ENCODE measurements around the gene CARD10.

The CARD10 gene

GRCh38 chr22:37525746-37526350 lies 6.6 kb upstream of the CARD10 start:
- no peak for DNase-seq

GRCh38 chr22:37525073-37525745 lies 6.0 kb upstream of the CARD10 start:
- no peak for DNase-seq

DNA sequence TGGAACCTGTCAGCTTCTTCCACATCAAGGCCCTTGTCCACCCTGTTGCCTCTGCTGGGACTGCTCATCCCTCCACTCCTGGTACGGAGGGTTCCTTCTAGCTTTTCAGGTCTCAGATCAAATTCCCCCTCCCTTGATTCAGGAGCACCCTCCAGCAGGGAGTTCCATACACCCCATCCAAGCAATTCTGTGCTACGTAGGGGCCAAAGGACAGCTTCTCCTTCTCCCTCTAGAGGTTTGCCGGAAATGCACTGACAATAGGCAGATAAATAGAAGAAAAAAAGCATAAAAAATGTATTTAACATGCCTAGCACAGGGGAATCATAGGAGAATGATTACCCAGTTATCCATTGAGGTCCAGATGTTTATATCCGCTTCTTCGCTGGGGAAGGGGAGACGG lies 3.3 kb upstream of the CARD10 start:
- DNase-seq, result no peak

DNA sequence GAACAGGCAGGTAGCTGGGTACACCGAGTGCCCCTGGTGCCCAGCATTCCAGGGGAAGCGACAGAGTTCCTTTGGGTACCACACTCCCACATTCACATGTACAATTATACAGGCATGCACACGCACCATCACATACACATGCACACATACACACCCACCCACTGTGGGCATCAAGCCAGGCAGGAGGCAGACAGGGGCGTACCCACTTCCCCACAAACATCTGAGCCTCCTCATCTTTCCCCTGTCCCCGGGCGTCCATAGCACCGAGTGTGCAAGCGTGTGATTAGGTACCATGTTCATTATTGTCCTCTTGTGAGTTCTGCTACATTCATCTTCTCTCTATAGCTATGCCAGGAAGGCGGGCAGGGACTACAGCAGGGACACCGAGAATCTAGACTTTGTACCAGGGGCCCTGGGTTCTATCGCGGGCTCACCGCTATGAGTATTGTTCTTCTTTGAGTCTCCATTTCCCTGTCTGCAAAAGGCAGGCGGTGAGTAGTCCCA lies 2.1 kb upstream of the CARD10 start:
- no peak for DNase-seq

DNA sequence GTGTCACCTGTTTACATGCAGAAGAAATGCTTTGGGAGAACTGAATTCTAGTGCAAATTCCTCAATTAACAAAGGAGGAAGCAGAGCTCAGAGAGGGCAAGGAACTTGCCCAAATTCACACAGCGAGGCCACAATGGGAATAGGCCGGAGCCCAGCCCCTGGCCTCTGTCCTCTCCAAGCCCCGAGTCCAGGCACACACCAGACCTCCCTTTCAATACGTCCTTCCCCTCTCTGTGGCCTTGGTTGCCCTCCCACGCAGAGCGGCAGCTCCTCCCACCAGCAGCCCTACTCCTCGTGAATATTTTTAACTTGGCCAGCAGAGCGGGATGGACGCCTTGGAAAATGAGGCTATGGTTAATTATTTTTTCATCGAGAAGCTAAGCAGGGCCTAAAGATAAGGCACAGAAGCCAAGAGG lies 1.6 kb upstream of the CARD10 start:
- no peak for DNase-seq

- no peak for DNase-seq
These were observed 527 bp downstream of the CARD10 start for GRCh38 chr22:37518509-37519267.

- no peak for DNase-seq
These were observed 1.3 kb downstream of the CARD10 start for GRCh38 chr22:37517826-37518450.

DNA sequence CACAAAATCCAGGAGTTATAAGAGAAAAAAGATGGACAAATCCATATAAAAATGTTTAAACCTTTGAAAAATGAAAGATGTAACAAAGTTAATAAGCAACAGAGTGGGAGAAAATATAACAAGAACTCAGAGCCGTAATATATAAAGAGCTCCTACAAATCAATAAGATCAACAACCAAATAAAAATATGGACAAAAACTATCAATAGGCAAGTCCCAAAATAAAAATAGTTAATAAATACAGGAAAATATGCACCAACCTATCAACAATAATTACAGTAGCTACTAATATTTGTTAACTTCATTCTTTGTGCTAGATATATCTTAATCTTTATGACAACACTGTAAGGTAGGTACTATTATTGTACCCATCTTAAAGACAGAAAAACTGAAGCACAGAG lies 2.8 kb downstream of the CARD10 start:
- no peak for DNase-seq

DNA sequence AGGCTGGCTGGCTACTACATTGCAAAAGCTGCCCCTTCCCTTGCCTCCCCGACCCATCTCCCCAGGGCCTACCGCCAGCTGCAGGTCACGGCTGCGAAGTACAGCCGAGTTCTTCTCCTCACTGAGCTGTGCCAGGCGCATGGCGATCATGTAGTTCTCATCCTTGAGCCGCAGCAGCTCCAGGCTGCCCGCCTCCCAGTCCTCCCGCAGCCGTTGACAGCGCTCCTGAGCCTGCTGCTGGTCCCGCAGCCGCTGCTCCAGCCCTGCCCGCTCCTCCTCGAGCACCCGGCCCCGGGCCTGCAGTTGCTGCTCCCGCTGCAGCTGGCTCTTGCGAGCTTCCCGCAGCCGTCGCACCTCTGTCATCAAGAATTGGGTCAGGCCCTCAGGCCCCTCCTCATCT lies 3.3 kb downstream of the CARD10 start:
- no peak for DNase-seq

DNA sequence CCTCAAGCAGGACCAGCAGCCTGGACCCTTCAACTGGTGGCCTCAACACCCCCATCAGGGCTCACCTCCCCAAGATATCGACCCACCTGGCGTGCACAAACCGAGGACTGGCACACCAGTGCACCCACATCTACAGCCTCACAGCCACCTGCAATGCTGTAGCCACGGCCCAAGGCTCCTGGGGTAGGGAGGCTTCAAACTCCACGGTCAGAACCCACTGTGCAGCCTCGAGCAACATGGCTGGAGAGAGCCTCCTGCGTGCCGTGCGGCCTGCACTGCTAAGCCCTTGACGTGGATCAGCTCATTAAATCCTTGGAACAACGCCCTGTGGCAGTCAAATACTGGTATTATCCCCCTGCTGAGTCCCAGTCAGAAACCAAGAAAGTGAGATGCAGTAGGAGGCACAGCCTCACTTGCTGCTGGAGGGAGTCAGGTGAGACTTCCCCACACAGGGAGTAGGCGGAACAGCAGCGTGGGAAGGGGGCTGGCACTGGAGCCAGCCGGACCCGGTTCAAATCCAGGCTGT lies 4.6 kb downstream of the CARD10 start:
- no peak for DNase-seq

- DNase-seq, result no peak
These were observed 7.7 kb downstream of the CARD10 start for GRCh38 chr22:37511395-37512104.

- DNase-seq, result no peak
These were observed 9.1 kb downstream of the CARD10 start for GRCh38 chr22:37510091-37510490.

DNA sequence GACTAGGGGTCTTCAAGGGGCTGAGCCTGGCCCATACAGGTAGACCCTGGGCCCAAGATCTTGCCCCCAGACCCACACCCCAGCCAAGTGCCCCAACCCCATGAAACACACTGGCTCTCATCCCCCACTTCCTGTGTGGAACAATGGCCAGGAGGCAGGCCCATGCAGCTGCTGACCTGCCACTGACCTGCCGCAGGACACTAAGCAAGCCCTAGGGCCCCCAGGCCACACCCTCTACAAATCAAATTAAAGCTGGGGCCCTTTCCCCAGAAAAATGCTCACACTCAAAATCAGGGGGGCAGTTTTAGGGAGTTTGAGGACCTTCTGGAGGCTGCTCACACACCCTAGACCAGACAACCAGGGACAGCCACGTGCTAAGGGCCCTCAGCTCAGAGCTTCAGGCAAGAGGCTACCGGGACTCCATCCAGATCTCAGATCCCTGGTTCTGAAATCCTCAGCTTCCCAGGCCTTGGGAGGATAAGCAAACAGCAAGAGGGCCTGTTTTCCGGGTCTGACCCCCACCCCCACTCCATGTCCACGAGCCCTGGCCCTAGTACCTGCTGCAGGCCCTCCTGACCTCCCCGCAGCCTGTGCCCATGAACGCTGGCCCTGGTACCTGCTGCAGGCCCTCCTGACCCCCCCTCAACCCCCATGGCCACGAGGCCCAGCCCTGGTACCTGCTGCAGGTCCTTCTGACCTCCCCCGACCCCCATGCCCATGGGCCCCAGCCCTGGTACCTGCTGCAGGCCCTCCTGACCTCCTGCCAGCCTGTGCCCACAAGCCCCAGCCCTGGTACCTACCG lies 10.0 kb downstream of the CARD10 start:
- no peak for DNase-seq

DNA sequence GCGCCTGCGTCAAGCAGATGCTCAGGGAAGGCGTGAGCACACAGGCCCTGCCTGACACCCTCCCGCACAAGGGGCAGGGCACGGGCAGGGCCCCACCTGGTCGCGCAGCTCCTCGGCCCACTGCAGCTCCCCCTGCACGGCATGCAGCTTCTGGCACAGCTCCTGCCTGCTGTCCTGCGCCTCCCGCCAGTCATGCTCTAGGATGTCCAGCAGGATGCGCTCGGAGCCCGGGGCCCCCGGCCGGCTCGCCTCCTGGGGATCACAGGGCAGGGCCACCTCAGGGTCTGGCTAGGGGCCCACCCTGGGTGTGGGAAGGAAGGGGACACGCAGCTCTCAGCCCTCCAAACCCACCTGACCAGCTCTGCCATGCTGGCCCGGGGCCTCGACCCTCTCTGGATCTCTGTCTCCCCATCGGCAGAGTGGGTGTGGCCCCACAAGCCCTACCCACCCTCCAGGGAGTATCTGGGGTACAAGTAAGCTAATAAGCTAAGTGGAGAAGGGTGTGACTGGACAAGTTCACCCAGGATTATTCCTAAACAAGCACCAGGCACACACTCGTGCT lies 10.7 kb downstream of the CARD10 start:
- DNase-seq, result no peak

DNA sequence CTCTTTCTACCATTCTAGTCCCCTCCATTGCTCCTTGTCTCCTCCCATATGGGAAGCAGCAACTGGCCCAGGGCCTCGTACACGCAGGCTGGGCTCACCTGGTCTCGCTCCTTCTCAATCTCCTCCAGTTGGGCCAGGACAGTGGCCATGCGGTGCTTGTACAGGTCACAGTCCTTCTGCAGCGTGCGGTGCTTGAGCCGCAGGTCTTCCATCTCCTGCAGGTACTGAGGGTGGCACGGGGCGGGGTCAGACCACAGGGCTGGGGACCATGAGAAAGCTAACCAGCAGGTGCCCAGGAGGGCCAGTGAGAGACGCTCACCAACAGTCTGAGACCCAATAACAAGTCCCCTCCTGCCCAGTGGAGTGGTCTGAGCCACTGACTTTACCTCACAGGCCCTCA lies 11.5 kb downstream of the CARD10 start:
- no peak for DNase-seq

- no peak for DNase-seq
These were observed 13.2 kb downstream of the CARD10 start for GRCh38 chr22:37505989-37506388.

DNA sequence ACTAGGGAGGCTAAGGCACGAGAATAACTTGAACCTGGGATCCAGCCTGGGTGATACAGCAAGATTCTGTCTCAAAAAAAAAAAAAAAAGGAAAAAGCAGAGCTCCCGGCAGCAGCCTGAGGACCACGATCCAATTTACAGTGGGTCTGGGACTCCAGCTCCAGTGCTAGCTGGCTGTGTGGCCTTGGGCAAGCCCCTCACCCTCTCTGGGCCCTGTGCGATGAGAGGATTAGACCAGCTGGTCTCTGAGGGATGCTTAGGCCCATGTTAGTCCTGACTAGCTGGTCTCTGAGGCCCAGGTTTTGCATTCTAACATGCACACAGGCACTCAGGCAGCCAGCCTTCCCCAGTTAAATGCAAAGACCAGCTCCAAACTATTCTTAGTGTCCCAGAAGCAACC lies 13.7 kb downstream of the CARD10 start:
- no peak for DNase-seq

DNA sequence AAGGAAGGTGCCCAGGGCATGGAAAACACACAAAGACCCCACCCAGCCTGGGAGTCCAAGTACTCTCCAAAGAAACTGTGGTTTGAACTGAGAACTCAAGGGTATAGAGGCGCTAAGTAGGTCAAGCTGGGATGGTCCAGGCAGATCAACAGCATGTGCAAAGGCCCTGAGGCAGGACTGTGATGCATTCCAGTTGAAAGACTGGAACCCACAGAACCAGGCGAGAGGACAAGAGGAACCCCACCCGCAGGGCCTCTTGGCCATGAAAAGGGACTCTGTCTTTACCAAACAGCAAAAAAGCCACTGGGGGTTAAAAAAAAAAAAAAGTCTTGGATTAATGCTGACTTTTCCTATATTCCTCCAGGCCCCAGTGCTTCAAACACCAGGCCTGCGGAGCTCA lies 14.3 kb downstream of the CARD10 start:
- DNase-seq, result no peak

DNA sequence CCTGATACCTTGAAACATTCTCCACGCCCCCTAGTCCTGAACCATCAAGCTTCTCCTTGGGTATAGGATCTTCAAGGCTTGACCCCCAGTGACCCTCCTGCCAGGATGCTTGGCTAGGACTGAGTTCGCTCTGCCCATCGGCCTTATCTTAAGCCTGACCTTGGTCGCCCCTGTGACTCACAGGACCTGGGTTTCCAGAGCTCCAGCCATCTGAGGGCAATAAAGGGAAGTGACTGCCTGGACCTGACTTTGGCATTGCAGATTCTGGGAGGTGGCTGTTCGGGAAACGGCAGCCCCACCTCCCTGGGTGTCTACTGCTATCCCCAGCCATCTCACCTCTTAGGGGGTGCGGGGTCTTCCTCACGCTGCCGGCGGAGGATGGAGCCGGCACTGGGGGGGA lies 15.4 kb downstream of the CARD10 start:
- no peak for DNase-seq

GRCh38 chr22:37503183-37503683 lies 16.0 kb downstream of the CARD10 start:
- DNase-seq, result no peak
